Retinal pigment epithelial cell (primary cell): ENCODE data around the gene OPCML.

Experiments
- DNase-seq: peaks from one replicate; pipeline ENCODE4 v3.0.0-alpha.2; 2010; ENCODE audit warnings: low read depth
- H3K4me3 ChIP-seq: 2 replicates; pipeline ENCODE4 v1.5.1; 2011; ENCODE audit warnings: mild to moderate bottlenecking, low read length, control low read depth, moderate library complexity
- TF ChIP-seq, protein P1 (sequence below): conservative IDR thresholded peaks from 2 replicates; pipeline ENCODE4 v1.5.1; 2011; ENCODE audit warnings: low read depth, low read length, control low read depth, inconsistent platforms

The OPCML gene

DNA sequence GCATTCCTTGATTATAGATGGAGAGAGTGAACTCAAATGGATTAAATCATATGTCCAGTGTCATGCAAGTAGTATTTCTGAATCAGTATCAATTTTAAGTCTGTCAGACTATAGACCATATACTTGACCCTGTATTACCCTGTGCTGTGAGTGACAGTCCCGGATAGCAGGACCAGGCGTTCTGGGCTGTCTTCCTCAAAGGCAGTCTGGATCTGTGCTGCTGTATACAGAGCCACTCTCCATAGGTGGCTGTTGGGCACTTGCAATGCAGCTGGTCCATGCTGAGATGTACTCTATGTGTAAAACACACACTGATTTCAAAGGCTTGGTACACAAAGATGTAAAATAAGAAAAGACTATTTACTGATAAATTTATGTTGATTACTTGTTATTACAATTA is 294.3 kb downstream of the OPCML start:
- DNase-seq = no peak
- TF ChIP-seq, protein P1, sequence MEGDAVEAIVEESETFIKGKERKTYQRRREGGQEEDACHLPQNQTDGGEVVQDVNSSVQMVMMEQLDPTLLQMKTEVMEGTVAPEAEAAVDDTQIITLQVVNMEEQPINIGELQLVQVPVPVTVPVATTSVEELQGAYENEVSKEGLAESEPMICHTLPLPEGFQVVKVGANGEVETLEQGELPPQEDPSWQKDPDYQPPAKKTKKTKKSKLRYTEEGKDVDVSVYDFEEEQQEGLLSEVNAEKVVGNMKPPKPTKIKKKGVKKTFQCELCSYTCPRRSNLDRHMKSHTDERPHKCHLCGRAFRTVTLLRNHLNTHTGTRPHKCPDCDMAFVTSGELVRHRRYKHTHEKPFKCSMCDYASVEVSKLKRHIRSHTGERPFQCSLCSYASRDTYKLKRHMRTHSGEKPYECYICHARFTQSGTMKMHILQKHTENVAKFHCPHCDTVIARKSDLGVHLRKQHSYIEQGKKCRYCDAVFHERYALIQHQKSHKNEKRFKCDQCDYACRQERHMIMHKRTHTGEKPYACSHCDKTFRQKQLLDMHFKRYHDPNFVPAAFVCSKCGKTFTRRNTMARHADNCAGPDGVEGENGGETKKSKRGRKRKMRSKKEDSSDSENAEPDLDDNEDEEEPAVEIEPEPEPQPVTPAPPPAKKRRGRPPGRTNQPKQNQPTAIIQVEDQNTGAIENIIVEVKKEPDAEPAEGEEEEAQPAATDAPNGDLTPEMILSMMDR = no peak

DNA sequence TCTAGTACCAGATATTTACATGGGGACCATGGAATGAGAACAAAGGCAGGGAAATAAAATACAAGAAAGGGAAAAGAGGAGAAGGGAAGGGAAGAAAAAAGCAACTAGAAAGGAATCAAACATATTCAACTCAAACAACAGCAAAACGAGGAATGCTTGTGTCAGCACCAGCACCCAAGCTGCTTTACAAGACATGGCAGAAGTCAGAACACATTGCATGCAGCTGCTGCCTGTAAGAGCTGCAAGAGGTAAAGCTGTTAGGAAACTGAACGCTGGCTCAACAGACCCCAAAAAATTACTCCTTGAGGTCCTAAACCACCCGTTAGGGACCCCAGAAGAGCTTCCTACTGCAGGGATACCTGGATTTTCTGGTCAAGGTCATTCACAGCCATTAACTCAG is 296.9 kb downstream of the OPCML start:
- no peak for DNase-seq
- H3K4me3 ChIP-seq = no peak overlapping the region
- TF ChIP-seq, protein P1 = no peak

More for the DNA sequence above, 294.3 kb downstream of the OPCML start:
- H3K4me3 ChIP-seq = no peak overlapping the region

DNA sequence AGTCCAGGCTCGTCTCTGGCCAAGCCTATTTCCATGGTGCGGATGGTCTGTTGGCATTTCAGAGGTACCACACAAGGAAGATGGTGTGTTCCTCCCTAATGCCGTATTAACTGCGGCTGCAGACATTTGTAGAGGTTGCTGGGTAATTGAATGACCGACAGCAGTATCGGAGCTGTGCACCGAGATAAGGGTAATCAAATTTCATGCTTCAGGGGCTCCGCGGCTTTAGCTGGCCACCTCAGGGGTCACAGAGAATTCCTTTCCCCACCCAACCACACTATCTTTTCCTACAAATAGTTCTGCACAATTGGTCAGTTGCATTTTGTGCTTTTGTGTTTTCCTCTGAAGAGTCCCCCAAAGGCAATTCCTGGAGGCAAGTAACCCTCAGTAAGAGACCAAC is 297.4 kb downstream of the OPCML start:
- TF ChIP-seq, protein P1 = no peak
- DNase-seq = no peak
- no peak overlapping the region for H3K4me3 ChIP-seq

DNA sequence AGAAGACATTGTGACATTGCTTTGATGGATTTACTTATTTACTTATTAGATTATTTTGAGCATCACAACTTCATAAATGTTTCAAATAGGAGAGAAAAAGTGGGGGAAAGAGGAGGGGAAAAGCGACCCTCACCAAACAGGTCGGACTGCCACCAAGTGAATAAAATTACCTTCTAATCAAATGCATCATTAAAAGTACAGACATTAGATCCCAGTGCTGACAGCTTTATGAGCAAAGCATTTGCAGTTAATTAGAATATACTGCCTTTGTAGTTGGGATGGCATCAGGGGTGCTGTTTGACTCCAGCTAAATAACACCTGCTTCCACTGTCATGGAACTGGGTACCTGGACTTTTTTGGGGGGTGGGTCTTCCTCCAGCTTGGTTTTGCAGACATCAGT is 299.6 kb downstream of the OPCML start:
- TF ChIP-seq, protein P1 = no peak
- no peak for DNase-seq
- H3K4me3 ChIP-seq = no peak overlapping the region

GRCh38 chr11:133230431-133230830 is 301.9 kb downstream of the OPCML start:
- no peak overlapping the region for H3K4me3 ChIP-seq
- TF ChIP-seq, protein P1 = no peak
- DNase-seq = no peak

GRCh38 chr11:133228471-133229329 is 303.6 kb downstream of the OPCML start:
- no peak overlapping the region for H3K4me3 ChIP-seq
- TF ChIP-seq, protein P1 = no peak
- DNase-seq = no peak

DNA sequence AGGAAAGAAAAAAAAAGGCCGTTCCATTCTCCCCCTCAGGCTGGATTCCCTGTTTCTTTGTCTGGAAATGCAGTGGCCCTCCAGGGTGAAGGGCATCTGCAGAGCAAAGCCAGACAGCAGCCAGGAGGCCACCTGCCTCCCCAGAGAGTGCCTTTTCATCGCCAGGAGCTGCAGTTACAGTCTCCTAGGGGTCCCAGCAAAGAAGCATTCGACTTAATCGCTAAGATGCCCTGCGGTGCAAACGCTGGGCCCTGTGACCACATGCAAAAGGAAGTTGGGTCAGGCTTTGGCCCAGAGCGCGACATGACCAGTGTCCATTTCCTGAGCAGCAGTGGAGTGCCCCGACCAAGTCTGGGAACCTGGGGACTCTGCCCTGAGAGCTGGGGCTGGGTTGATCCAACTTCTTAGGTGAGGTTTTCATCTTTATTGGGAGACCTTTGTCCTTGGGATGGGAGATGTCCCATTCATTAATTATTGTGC is 304.6 kb downstream of the OPCML start:
- DNase-seq = no peak
- TF ChIP-seq, protein P1 = no peak

More for the DNA sequence above, 304.6 kb downstream of the OPCML start:
- no peak overlapping the region for H3K4me3 ChIP-seq
